Measurements from ENCODE around the gene HSF5.
A peak's percentile ranks its signal among the peaks of the same experiment; 100 is the strongest.

Gene HSF5

DNA sequence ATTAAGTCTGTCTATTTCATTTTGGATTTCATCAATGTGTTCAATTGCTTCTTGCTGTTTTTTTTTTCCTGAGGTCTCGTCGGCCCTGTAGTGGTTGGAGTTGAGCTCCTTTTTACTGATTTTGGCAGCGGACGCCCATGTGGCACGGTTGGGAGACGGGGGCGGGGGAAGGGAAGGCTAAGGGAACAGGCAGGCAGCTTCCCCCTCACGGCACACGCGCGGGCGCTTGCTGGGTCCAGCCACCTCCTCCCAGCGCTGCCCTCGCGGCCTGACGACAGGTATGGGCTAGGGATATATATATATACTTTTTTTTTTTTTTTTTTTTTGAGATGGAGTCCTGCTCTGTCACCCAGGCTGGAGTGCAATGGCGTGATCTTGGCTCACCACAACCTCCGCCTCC lies 11.4 kb downstream of the HSF5 start:
- DNase-seq, result no peak

GRCh38 chr17:58475985-58476384 lies 12.2 kb downstream of the HSF5 start:
- no peak for DNase-seq

DNA sequence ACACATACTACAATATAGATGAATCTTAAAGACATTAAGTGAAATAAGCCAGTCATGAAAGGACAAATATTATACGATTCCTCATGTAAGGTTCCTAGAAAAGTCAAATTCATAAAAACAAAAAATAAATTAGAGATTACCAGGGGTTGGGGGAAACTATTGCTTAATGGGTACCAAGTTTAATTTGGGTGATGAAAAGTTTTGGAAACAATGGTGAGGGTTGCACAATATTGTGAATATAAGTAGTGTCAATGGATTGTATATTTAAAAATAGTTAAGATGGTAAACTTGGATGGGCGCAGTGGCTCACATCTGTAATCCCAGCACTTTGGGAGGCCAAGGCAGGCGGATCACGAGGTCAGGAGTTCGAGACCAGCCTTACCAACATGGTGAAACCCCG lies 17.9 kb downstream of the HSF5 start:
- DNase-seq, result no peak

GRCh38 chr17:58468944-58469343 lies 19.3 kb downstream of the HSF5 start:
- DNase-seq, result no peak

- no peak for DNase-seq
These were observed 32.7 kb downstream of the HSF5 start for GRCh38 chr17:58455491-58455890.

- no peak for DNase-seq
These were observed 35.5 kb downstream of the HSF5 start for GRCh38 chr17:58452738-58453137.

GRCh38 chr17:58447039-58447975 lies 40.9 kb downstream of the HSF5 start:
- peak; percentile 34 for DNase-seq

DNA sequence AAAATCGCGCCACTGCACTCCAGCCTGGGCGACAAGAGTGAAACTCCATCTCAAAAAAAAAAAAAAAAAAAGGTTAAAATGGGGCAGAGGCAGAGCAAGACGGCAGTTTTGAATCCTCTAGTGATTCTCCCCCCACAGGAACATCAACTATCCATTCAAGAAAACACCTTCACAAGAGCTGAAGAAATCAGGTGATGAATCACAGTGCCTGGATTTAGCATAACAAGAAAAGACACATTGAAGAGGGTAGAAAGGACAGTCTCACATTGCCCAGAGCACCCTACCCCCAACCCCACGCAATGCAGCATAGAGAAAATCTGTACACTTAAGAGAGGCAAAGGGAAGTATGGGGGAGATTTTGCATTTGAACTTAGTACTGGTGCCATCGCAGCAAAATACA lies 42.1 kb downstream of the HSF5 start:
- no peak for DNase-seq

- no peak for DNase-seq
These were observed 51.4 kb downstream of the HSF5 start for GRCh38 chr17:58436805-58437239.

DNA sequence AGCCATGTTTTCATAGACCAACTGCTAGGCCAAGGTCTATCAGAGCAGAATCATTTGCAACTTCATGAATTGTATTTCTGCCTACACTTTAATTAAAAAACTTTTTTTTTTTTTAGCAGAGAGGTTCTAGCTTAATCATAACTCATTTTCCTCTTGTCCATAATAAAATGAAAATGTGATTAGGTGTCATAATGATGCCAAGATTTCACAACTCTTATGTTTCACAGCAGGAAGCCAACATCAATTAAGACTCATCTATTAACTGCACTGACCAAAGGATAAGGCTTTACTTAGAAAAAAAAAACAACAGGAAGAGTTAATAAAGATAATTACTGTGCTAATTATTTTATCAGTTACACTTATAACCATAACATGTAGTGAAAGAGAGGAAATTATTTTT lies 52.0 kb downstream of the HSF5 start:
- DNase-seq, result no peak

DNA sequence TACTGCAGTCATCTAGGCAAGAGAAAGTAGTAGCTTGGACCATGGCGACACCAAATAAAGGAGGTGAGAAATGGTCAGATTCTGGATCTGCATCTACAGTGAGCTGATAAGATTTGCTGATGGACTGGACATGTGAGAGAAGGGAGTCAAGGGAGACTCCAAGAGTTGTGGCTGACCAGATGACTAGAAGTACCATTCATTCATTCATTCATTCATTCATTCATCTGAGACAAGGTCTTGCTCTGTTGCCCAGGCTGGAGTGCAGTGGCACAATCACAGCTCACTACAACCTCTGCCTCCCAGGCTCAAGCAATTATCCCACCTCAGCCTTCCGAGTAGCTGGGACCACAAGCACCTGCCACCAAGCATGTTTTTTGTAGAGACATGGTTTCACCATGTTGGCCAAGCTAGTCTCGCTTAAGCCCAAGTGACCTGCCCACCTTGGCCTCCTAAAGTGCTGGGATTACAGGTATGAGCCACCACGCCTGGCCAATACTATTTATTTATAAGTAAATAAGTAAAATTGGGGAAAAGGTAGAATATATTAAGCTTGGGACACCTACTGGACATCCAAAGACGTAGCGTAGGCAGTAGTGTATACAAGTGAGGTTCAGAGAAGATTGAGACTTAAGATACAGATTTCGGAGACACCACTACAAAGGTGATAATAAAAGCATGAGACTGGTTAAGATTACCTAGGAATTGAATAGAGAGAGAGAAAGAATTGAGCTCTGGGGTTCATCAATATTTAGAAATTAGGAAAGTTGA lies 55.2 kb downstream of the HSF5 start:
- DNase-seq, result no peak

DNA sequence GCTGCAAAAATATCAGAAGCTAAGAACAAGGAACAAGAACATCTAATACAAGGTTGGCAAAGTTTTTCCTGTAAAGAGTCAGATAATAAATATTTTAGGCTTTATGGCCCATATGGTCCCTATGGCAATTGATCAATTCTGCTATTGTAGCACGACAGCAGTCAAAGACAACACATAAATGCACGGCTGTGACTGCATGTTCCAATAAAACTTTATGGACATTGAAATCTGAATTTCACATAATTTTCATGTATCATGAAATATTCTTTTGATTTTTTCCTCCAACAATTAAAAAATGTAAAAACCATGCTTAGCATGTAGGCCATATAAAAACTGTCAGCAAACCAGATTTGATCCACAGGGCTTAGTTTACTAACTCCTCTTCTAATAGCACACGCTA lies 60.4 kb downstream of the HSF5 start:
- DNase-seq, result no peak

DNA sequence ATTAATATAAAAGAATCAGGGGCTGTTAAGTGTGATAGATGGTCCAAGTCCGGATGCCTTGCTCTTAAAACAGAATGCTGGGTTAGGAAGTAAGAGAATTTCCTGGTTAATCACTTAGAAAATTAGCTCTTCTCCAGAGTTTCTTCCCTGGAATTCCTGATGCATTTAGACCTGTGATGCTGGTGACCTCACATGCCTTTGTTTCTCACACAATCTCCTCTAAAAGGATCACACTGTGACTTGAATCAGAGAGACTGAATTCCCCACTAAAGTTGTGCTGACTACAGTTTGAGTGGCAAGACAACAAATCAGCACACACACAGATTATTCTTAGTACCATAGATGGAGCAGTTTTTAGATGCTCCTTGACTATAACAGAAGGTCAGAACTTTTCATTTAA lies 66.5 kb downstream of the HSF5 start:
- no peak for DNase-seq

GRCh38 chr17:58420827-58421226 lies 67.4 kb downstream of the HSF5 start:
- no peak for DNase-seq

- DNase-seq, result peak; percentile 76
These were observed 70.7 kb downstream of the HSF5 start, which contains the start of gene RNF43 for GRCh38 chr17:58417300-58418092. TSS of gene RNF43 (minus strand) at chr17:58417534. CDS start at chr17:58415577, 1,957 bp downstream.

GRCh38 chr17:58416937-58417299 lies 71.3 kb downstream of the HSF5 start:
- no peak for DNase-seq

DNA sequence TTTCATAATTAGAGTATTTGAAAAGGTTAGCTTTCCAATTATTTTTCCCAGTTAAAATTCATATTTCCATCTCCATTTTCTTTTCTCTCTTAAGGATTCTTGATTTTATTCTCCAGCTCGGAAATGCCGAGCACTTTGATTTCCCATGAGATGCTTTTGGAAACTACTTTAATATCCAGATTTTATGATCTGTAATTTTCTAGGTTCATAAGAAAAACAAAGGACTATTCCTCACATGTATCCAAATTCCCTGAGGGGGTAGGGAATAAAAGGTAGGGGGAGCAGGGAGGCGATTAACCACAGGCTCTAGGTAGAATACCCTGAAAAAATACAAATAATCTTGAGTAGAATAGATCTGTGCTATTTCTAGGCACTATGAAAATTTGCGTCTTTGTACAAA lies 71.8 kb downstream of the HSF5 start:
- DNase-seq, result no peak

DNA sequence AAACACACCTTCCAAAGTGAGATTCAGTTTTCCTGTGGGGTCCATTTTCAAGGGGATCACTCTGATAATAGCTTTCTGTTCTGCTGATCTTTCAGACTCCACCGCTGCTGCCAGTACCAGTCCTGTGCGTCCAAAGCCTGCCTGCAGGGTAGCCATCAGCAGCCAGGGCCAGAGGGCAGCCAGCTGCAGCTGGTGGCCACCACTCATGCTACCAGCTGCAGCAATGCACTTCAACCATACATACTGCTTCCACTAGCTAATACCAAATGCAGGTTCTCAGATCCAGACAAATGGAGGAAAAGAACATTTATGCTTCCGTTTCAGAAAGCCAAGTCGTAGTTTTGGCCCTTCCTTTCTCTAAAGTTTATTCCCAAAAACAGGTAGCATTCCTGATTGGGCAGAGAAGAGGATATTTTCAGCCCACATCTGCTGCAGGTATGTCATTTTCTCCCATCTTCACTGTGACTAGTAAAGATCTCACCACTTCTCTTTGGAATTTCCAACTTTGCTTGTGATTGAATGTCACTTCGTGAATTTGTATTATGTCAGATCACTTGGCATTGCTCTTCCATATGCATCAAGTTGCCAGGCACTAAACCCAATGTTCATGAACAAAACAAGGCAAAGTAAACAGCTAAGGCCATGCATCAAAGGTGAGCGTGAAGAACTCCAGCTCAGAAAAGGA lies 72.7 kb downstream of the HSF5 start:
- no peak for DNase-seq

DNA sequence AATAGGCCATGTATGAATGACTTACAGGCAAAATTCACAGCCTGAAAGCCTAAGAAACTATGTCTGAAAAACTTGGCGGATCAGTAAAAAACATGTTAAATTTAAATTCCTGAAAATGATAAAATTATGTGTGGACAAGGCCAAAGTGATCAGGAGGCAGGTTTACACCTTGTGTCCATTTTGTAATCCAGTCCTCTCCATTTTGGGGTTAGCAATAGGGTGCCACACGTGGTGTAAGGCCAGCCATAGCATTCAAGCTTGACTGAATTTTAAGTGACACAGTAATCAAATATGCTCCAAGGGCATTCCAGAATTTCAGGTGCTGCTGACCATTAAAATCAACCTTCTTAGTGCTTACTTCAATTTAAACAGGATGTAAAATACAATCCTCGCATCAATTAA lies 73.6 kb downstream of the HSF5 start:
- no peak for DNase-seq

DNA sequence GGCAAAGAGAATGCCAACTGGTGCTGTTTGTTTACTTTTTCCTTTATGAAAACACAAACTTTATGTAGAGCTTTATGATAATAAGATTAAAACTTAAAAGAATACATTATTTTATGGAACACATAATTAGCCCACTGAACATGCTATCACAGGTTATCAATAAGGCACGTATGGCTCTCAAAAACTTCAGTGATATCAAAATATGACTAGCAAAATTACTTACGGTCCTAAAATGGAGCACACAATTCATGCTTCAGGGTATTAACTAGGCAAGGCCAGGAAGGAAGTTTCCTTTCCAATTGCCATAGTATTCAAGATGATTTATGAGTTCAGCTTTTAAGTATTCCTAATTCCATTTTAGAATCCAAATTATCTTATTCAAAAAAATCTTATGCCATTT lies 74.5 kb downstream of the HSF5 start:
- no peak for DNase-seq

GRCh38 chr17:58412961-58413586 lies 75.1 kb downstream of the HSF5 start:
- DNase-seq, result no peak

- DNase-seq, result no peak
These were observed 76.0 kb downstream of the HSF5 start for GRCh38 chr17:58412064-58412703.
